Brain microvascular endothelial cell (primary cell): ENCODE data around the gene RSAD1.

Source experiments
- DNase-seq: peaks from one replicate; pipeline ENCODE4 v3.0.0-alpha.2; 2020
- H3K27ac ChIP-seq: fragments of 250-450 bp; sonication (Bioruptor Pico); 2 replicates; pipeline ENCODE4 v1.5.1; 2020; ENCODE audit warnings: mild to moderate bottlenecking, moderate library complexity
- H3K27me3 ChIP-seq: fragments of 250-450 bp; sonication (Bioruptor Pico); replicated peaks from 2 replicates; pipeline ENCODE4 v1.5.1; 2020; ENCODE audit warnings: mild to moderate bottlenecking
- H3K36me3 ChIP-seq: fragments of 250-450 bp; sonication (Bioruptor Pico); replicated peaks from 2 replicates; pipeline ENCODE4 v1.5.1; 2020; ENCODE audit warnings: mild to moderate bottlenecking
- H3K4me3 ChIP-seq: 2 replicates; pipeline ENCODE4 v1.5.1; 2011; ENCODE audit warnings: low read depth, mild to moderate bottlenecking, control low read depth, low read length, moderate library complexity
- in situ Hi-C: cut with HindIII; loops from 2 replicates; pipeline ENCODE4 v1.10.0; 2017; ENCODE audit warnings: low sequenced_read_pairs, low pct_ligation_motif_present
- TF ChIP-seq, protein P1 (sequence below): IDR thresholded peaks from 2 replicates; pipeline ENCODE4 v1.5.1; 2011; ENCODE audit warnings: low read depth, mild to moderate bottlenecking, moderate library complexity, low read length, control low read depth, inconsistent platforms; ENCODE audit errors: missing control alignments

RSAD1 gene

GRCh38 chr17:50531428-50532025 is 52.9 kb downstream of the RSAD1 start:
- DNase-seq, result no peak
- H3K27ac ChIP-seq, result no peak overlapping the region
- TF ChIP-seq, protein P1, sequence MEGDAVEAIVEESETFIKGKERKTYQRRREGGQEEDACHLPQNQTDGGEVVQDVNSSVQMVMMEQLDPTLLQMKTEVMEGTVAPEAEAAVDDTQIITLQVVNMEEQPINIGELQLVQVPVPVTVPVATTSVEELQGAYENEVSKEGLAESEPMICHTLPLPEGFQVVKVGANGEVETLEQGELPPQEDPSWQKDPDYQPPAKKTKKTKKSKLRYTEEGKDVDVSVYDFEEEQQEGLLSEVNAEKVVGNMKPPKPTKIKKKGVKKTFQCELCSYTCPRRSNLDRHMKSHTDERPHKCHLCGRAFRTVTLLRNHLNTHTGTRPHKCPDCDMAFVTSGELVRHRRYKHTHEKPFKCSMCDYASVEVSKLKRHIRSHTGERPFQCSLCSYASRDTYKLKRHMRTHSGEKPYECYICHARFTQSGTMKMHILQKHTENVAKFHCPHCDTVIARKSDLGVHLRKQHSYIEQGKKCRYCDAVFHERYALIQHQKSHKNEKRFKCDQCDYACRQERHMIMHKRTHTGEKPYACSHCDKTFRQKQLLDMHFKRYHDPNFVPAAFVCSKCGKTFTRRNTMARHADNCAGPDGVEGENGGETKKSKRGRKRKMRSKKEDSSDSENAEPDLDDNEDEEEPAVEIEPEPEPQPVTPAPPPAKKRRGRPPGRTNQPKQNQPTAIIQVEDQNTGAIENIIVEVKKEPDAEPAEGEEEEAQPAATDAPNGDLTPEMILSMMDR, result no peak
- no peaks in the 10 kb centered on the region for H3K36me3 ChIP-seq
- H3K27me3 ChIP-seq, result peaks cover 20% of the 10 kb centered on the region
- no peak overlapping the region for H3K4me3 ChIP-seq
- in situ Hi-C loops, result no loop called here

DNA sequence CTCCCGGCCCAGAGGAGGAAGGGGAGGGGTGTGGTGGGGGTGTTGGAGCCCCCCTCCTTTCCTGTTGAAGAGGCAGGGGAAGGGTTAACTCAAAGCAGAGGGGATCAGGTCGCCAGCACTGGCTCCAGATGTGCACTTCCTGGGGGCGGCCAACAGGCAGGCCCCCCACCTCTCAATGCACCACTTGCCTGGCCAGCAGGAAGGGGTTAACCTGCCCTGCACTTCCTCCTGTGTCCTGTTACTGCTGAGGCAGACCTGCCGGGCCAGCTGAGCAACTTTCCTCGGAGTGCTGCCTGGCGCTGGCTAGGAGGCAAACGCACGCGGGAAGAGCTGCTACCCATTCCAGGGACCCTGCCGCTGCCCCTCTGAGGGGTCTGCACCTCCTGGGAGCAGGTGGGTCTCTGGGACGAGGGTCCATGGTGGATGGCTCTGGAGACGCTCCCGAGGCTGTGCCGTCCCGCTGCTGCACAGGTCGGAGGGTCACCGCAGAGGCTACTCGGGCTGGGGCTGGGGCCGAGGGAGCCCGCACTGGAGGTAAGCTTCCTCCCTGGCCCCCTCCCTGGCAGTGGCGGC is 53.9 kb downstream of the RSAD1 start, which contains the start of gene EPN3:
EPN3 (plus strand) TSS at position 284 of the 573 bp plus-strand sequence. CDS start 3,822 bp downstream, outside the sequence.
- Histone ChIP-seq H3K27ac (no peak within 1 kb of the TSS), H3K27me3 (peaks cover 20% of the 10 kb centered on the region), H3K36me3 (no peaks in the 10 kb centered on the region), H3K4me3 (no peak within 1 kb of the TSS)
- no peak for DNase-seq
- in situ Hi-C loops, result no loop called here
- TF ChIP-seq, protein P1, result peak; percentile 9

- peaks cover 20% of the 10 kb centered on the region for H3K27me3 ChIP-seq
- TF ChIP-seq, protein P1, result no peak
- no peak for DNase-seq
- no peaks in the 10 kb centered on the region for H3K36me3 ChIP-seq
- no peak overlapping the region for H3K4me3 ChIP-seq
- H3K27ac ChIP-seq, result no peak overlapping the region
- in situ Hi-C loops, result no loop called here
These were observed 54.5 kb downstream of the RSAD1 start for GRCh38 chr17:50533185-50533584.

GRCh38 chr17:50533720-50534148 is 55.1 kb downstream of the RSAD1 start:
- Histone ChIP-seq H3K27ac (no peak overlapping the region), H3K27me3 (peaks cover 20% of the 10 kb centered on the region), H3K4me3 (no peak overlapping the region), H3K36me3 (no peaks in the 10 kb centered on the region)
- TF ChIP-seq, protein P1, result no peak
- in situ Hi-C loops, result no loop called here
- peak; percentile 9 for DNase-seq

DNA sequence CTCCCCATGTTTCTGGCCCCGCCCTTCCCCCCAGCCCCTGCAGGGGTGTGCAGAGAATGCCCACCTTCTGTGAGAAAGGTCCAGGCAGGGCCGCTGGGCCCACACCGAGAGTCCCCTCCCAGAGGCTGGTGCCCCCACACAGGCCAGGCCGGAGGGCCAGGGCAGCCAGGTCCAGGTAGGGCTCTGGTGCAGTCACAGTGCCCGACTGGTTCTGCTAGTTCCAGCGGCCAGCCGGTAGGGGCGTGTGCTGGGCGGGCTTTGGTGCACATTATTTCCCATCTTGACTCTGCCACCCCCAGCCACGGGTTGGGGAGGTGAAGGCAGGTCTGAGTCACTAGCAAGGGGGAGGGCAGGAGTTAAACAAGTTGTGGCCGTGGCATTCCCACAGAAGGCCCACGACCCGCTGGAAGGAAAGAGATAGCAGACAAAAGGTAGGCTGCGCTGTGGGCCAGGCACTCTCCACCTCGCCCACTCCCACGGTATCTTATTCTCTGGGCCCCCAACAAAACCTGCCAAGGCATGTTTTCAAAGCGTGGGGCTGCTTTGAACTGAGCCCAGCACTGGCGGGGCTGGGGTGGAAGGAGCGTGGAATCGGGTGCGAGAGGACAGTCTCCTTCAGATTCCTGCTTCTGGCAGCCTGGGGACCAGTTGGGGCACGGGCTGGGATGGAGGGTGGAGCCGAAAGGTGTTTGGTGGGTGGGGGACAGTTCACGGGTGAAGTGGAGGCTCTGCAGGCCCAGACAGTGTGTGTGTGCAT is 55.7 kb downstream of the RSAD1 start:
- peaks cover 20% of the 10 kb centered on the region for H3K27me3 ChIP-seq
- in situ Hi-C loops, result no loop called here
- TF ChIP-seq, protein P1, result peak; percentile 60
- H3K4me3 ChIP-seq, result no peak overlapping the region
- H3K36me3 ChIP-seq, result no peaks in the 10 kb centered on the region
- no peak for DNase-seq
- H3K27ac ChIP-seq, result no peak overlapping the region
